GM12872 (cell line): Measurements from ENCODE around the gene TNC.

ENCODE experiments used
- CTCF ChIP-seq: IDR thresholded peaks from 3 replicates; pipeline ENCODE4 v1.5.1; 2011; ENCODE audit warnings: low read depth, mild to moderate bottlenecking, low read length, moderate library complexity; ENCODE audit not compliant: insufficient read depth

TNC gene

GRCh38 chr9:115068031-115068430, 49.9 kb downstream of the TNC start:
- no peak for TF ChIP-seq CTCF

GRCh38 chr9:115063058-115063845, 54.7 kb downstream of the TNC start:
- TF ChIP-seq CTCF = no peak

- no peak for TF ChIP-seq CTCF
These were observed 59.2 kb downstream of the TNC start for GRCh38 chr9:115058684-115059315.

GRCh38 chr9:115058175-115058574, 59.8 kb downstream of the TNC start:
- no peak for TF ChIP-seq CTCF

GRCh38 chr9:115057559-115057958, 60.4 kb downstream of the TNC start:
- TF ChIP-seq CTCF = no peak

- no peak for TF ChIP-seq CTCF
These were observed 67.9 kb downstream of the TNC start for GRCh38 chr9:115050002-115050490.

- no peak for TF ChIP-seq CTCF
These were observed 71.1 kb downstream of the TNC start for GRCh38 chr9:115046824-115047223.
